Colonic mucosa (tissue), 4 donors: ENCODE measurements around the gene HOXA9. TPM values are rescaled to one million over a fixed set of nuclear protein-coding genes. Genes with fewer than 3 reads are reported as not detected.

Source experiments
- DNase-seq: peaks from one replicate; pipeline ENCODE4 v3.0.0-alpha.2; 2020
- H3K27ac ChIP-seq: fragments of 200-600 bp; one replicate; pipeline ENCODE4 v1.8.0; 2021
- H3K27me3 ChIP-seq: fragments of 200-600 bp; one replicate; pipeline ENCODE4 v1.8.0; 2021
- H3K36me3 ChIP-seq: fragments of 200-600 bp; one replicate; pipeline ENCODE4 v1.8.0; 2021
- H3K4me1 ChIP-seq: fragments of 200-600 bp; one replicate; pipeline ENCODE4 v1.8.0; 2021; ENCODE audit warnings: mild to moderate bottlenecking
- H3K4me3 ChIP-seq: fragments of 200-600 bp; one replicate; pipeline ENCODE4 v1.8.0; 2021
- H3K9ac ChIP-seq, 2 donors: one replicate each; pipeline ENCODE4 v1.7.0; 2013; ENCODE audit warnings: control low read depth in 2 of 2, low read depth in 2 of 2, low read length in 2 of 2
- H3K9me3 ChIP-seq: fragments of 200-600 bp; one replicate; pipeline ENCODE4 v1.8.0; 2021
- intact Hi-C: fragments of 100-400 bp; cut with DNase I; formaldehyde crosslinking; loops from one replicate; pipeline ENCODE4 v1.14.1; 2022
- total RNA-seq, 2 donors: library from RNA; stranded (reverse); fragmentation: NEBNext Ultra II Directional in 1 of 2; extraction: Animal tissue kit (Norgen Biotek cat#: 25700) in 1 of 2; gene quantifications; one replicate each; pipeline ENCODE4 v1.2.1, GENCODE V29; 2021
- TF ChIP-seq, protein P1 (sequence below): fragments of 200-600 bp; IDR thresholded peaks from one replicate; pipeline ENCODE4 v1.8.0; 2022; ENCODE audit warnings: antibody characterized with exemption, mild to moderate bottlenecking
- donor health status: healthy.
- donor health status: DM: no; HTN: no; CAD: no.
- donor health status: DM: no; HTN: no; CAD: no.

HOXA9 gene
- total RNA-seq, 2 donors from 2014 or later: 19.5 to 22.1 TPM

- H3K4me1 ChIP-seq: peaks cover 5% of the 10 kb centered on the region
- TF ChIP-seq, protein P1, sequence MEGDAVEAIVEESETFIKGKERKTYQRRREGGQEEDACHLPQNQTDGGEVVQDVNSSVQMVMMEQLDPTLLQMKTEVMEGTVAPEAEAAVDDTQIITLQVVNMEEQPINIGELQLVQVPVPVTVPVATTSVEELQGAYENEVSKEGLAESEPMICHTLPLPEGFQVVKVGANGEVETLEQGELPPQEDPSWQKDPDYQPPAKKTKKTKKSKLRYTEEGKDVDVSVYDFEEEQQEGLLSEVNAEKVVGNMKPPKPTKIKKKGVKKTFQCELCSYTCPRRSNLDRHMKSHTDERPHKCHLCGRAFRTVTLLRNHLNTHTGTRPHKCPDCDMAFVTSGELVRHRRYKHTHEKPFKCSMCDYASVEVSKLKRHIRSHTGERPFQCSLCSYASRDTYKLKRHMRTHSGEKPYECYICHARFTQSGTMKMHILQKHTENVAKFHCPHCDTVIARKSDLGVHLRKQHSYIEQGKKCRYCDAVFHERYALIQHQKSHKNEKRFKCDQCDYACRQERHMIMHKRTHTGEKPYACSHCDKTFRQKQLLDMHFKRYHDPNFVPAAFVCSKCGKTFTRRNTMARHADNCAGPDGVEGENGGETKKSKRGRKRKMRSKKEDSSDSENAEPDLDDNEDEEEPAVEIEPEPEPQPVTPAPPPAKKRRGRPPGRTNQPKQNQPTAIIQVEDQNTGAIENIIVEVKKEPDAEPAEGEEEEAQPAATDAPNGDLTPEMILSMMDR: no peak
- intact Hi-C loops: loop anchor here (5.0 kb wide), 1 partner anchor 790 kb away; no protein-coding TSS in a partner anchor
- H3K9me3 ChIP-seq: no peaks in the 10 kb centered on the region
- DNase-seq: no peak
- H3K9ac ChIP-seq: peak overlapping the region; percentile 52 to 98
- peak overlapping the region; percentile 64 for H3K4me3 ChIP-seq
- no peaks in the 10 kb centered on the region for H3K36me3 ChIP-seq
- peak overlapping the region; percentile 94 for H3K27ac ChIP-seq
- H3K27me3 ChIP-seq: peaks cover 11% of the 10 kb centered on the region
Observed at GRCh38 chr7:27161721-27162560, 3.4 kb downstream of the HOXA9 start.

DNA sequence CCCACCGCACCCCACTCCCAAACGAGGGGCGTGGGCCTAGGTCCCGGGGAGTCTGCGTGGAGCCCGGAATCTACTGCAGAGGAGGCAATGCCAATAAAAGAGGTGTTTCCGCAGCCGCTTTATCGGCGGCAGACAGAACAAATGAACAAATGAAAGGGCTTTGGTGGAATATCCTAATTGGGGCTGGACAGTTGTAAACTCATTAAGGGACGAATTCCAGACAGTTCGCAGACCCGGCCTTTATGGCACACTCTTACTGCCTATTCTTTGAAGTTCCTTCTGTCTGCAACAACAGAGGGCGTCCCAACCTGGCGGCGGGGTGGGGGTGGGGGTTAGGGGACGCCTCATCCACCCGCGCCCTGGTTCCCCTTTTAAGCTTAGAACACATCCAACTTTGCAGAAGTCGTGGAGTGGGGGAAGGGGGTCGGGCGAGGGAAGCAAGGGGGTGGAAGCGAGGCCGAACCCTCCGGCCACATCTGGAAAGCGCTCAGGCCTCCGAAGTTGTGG, 4.1 kb downstream of the HOXA9 start:
- intact Hi-C loops: loop anchor here (5.0 kb wide), 1 partner anchor 789 kb away; no protein-coding TSS in a partner anchor
- peak overlapping the region in 1 of 2 donors; percentile 100 for H3K9ac ChIP-seq
- peak overlapping the region; percentile 64 for H3K4me3 ChIP-seq
- H3K4me1 ChIP-seq: peaks cover 5% of the 10 kb centered on the region
- peak; percentile 76 for DNase-seq
- H3K27me3 ChIP-seq: peaks cover 9% of the 10 kb centered on the region
- TF ChIP-seq, protein P1: no peak
- H3K27ac ChIP-seq: peak overlapping the region; percentile 94
- H3K36me3 ChIP-seq: no peaks in the 10 kb centered on the region
- no peaks in the 10 kb centered on the region for H3K9me3 ChIP-seq

DNA sequence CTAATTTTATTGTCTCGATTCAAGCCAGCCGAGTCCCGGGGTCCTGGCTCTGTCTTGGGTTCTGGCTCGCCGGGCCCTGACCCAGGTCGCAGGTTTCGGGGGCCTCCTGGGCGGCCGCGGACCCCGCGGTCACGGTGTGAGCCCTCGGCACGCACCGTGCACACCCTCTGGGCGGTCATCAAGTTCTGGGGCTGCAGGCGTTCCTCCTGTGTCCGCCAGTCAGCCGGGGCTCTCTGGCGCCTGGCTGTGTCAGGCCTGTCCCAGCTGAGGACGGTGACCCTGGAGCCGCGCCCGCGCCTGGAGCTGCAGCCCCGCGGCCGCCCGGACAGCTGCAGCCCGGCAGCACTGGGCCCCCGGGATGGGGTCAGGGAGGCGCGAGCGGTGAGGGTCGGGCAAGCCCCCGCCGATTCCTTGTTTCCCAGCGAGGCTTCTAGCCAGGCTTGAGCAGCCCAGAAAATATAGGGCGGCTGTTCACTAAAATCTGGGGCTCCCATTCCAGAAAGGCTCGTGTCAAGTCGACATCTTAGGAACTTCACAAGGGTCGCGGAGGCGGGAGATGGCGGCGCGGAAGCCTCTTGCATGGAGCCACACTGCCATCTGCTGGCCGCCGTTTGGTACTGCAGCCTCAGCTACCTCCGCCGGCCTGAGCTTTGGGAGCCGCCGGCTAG, 4.7 kb downstream of the HOXA9 start:
- Histone ChIP-seq H3K4me3 (peak overlapping the region; percentile 64), H3K9ac (peak overlapping the region; percentile 77 to 100), H3K27ac (peak overlapping the region; percentile 94), H3K36me3 (no peaks in the 10 kb centered on the region), H3K9me3 (no peaks in the 10 kb centered on the region), H3K27me3 (peaks cover 4% of the 10 kb centered on the region), H3K4me1 (peaks cover 5% of the 10 kb centered on the region)
- intact Hi-C loops: loop anchor here (5.0 kb wide), 1 partner anchor 788 kb away; no protein-coding TSS in a partner anchor
- TF ChIP-seq, protein P1: peak; percentile 99
- DNase-seq: peak; percentile 91

GRCh38 chr7:27160145-27160545, 5.2 kb downstream of the HOXA9 start:
- intact Hi-C loops: loop anchor here (5.0 kb wide), 1 partner anchor 788 kb away; no protein-coding TSS in a partner anchor
- Histone ChIP-seq H3K4me3 (peak overlapping the region; percentile 64), H3K9ac (peak overlapping the region; percentile 77 to 100), H3K4me1 (peaks cover 8% of the 10 kb centered on the region), H3K27ac (peak overlapping the region; percentile 94), H3K36me3 (no peaks in the 10 kb centered on the region), H3K27me3 (peaks cover 4% of the 10 kb centered on the region), H3K9me3 (no peaks in the 10 kb centered on the region)
- TF ChIP-seq, protein P1: no peak
- no peak for DNase-seq
